RWPE2 (cell line): ENCODE results near the gene TM4SF18.
A peak's percentile ranks its signal among the peaks of the same experiment; 100 is the strongest.

Source experiments
- ATAC-seq: fragments of 200-7000 bp; cut with Tn5 transposase; 3 replicates; pipeline ENCODE4 v1.9.1; 2021; ENCODE audit warnings: low read depth
- DNase-seq: peaks from one replicate; pipeline ENCODE4 v3.0.0-alpha.2; 2020; ENCODE audit warnings: low spot score
- H3K27ac ChIP-seq: fragments of 450-650 bp; 2 replicates; pipeline ENCODE4 v1.5.1; 2017; ENCODE audit warnings: mild to moderate bottlenecking; ENCODE audit not compliant: poor library complexity, severe bottlenecking
- H3K27me3 ChIP-seq: fragments of 250-450 bp; sonication (Bioruptor Pico); 2 replicates; pipeline ENCODE4 v1.5.1; 2021; ENCODE audit warnings: mild to moderate bottlenecking, moderate library complexity; ENCODE audit not compliant: insufficient read depth, poor library complexity, severe bottlenecking
- H3K36me3 ChIP-seq: fragments of 250-450 bp; sonication (Bioruptor Pico); 2 replicates; pipeline ENCODE4 v1.5.1; 2020; ENCODE audit warnings: low read depth, mild to moderate bottlenecking, moderate library complexity
- H3K4me1 ChIP-seq: fragments of 250-450 bp; sonication (Bioruptor Pico); 2 replicates; pipeline ENCODE4 v1.5.1; 2021; ENCODE audit warnings: mild to moderate bottlenecking, moderate library complexity; ENCODE audit not compliant: insufficient read depth, poor library complexity, severe bottlenecking
- H3K4me3 ChIP-seq: fragments of 250-450 bp; sonication (Bioruptor Pico); 2 replicates; pipeline ENCODE4 v1.5.1; 2021; ENCODE audit warnings: mild to moderate bottlenecking, moderate library complexity; ENCODE audit not compliant: severe bottlenecking
- H3K9me3 ChIP-seq: fragments of 250-450 bp; sonication (Bioruptor Pico); 2 replicates; pipeline ENCODE4 v1.5.1; 2021; ENCODE audit warnings: mild to moderate bottlenecking, moderate library complexity; ENCODE audit not compliant: severe bottlenecking
- CTCF ChIP-seq: fragments of 450-650 bp; IDR thresholded peaks from one replicate; pipeline ENCODE4 v1.5.1; 2017; ENCODE audit warnings: mild to moderate bottlenecking, moderate library complexity; ENCODE audit not compliant: poor library complexity, severe bottlenecking

Gene TM4SF18

GRCh38 chr3:149299938-149300801 lies 33.3 kb downstream of the TM4SF18 start:
- no peaks in the 10 kb centered on the region for H3K27me3 ChIP-seq

GRCh38 chr3:149296972-149297371 lies 36.5 kb downstream of the TM4SF18 start:
- no peak for ATAC-seq
- H3K27ac ChIP-seq, result no peak overlapping the region
- no peak for TF ChIP-seq CTCF

More at GRCh38 chr3:149299938-149300801, 33.3 kb downstream of the TM4SF18 start:
- DNase-seq (peak; percentile 72), ATAC-seq (peak; percentile 95)
- H3K36me3 ChIP-seq, result no peaks in the 10 kb centered on the region
- peak overlapping the region; percentile 80 for H3K27ac ChIP-seq
- H3K4me3 ChIP-seq, result no peak overlapping the region
- H3K9me3 ChIP-seq, result no peaks in the 10 kb centered on the region
- TF ChIP-seq CTCF, result no peak
- peaks cover 36% of the 10 kb centered on the region for H3K4me1 ChIP-seq

GRCh38 chr3:149292666-149293065 lies 40.8 kb downstream of the TM4SF18 start:
- no peak for DNase-seq

More at GRCh38 chr3:149296972-149297371, 36.5 kb downstream of the TM4SF18 start:
- Histone ChIP-seq H3K4me1 (peaks cover 36% of the 10 kb centered on the region), H3K4me3 (no peak overlapping the region), H3K9me3 (no peaks in the 10 kb centered on the region), H3K36me3 (no peaks in the 10 kb centered on the region), H3K27me3 (no peaks in the 10 kb centered on the region)
- no peak for DNase-seq

GRCh38 chr3:149291178-149291577 lies 42.3 kb downstream of the TM4SF18 start:
- Histone ChIP-seq H3K27me3 (no peaks in the 10 kb centered on the region), H3K36me3 (no peaks in the 10 kb centered on the region), H3K4me3 (no peak overlapping the region), H3K27ac (no peak overlapping the region), H3K4me1 (no peaks in the 10 kb centered on the region), H3K9me3 (no peaks in the 10 kb centered on the region)
- TF ChIP-seq CTCF, result peak; percentile 25
- DNase-seq (no peak), ATAC-seq (no peak)

More at GRCh38 chr3:149292666-149293065, 40.8 kb downstream of the TM4SF18 start:
- no peak for TF ChIP-seq CTCF
- Histone ChIP-seq H3K4me3 (no peak overlapping the region), H3K27me3 (no peaks in the 10 kb centered on the region), H3K27ac (no peak overlapping the region), H3K4me1 (peaks cover 2% of the 10 kb centered on the region), H3K36me3 (no peaks in the 10 kb centered on the region), H3K9me3 (no peaks in the 10 kb centered on the region)
- ATAC-seq, result no peak

- Histone ChIP-seq H3K36me3 (no peaks in the 10 kb centered on the region), H3K9me3 (no peaks in the 10 kb centered on the region), H3K27me3 (no peaks in the 10 kb centered on the region), H3K4me1 (no peaks in the 10 kb centered on the region), H3K4me3 (no peak overlapping the region), H3K27ac (no peak overlapping the region)
- DNase-seq (no peak), ATAC-seq (no peak)
- no peak for TF ChIP-seq CTCF
Observed at GRCh38 chr3:149288655-149289054, 44.8 kb downstream of the TM4SF18 start.
